Cerebellar cortex (tissue), 1 donor: ENCODE data around the gene LRBA.
"Not testable (repeated sequence)": the region's sequence is repeated elsewhere in the genome, so short reads cannot be mapped to it uniquely, and the experiment has no call there.

Source experiments
- DNase-seq: peaks from one replicate; pipeline ENCODE4 v3.0.0-alpha.2; 2015; ENCODE audit warnings: low spot score

The LRBA gene

GRCh38 chr4:150742930-150743329 lies 272.2 kb downstream of the LRBA start:
- DNase-seq = not testable (repeated sequence)

DNA sequence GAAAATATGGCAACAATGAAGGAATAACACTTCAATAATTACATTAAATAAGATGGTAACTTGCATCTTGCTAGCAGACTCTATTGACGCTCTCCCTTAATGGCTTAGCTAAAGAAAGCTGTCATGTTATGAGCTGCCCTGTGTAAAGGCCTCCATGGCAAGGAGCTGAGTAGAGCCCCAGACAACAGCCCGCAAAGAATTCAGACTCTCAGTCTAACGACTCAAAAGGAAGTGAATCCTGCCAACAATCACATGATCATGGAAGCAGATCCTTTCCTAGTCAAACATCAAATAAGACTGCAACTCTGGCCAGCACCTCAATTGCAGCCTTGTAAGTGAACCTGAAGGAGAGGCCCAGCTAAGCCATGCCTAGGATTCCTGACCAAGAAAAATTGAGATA lies 275.5 kb downstream of the LRBA start:
- DNase-seq = no peak

DNA sequence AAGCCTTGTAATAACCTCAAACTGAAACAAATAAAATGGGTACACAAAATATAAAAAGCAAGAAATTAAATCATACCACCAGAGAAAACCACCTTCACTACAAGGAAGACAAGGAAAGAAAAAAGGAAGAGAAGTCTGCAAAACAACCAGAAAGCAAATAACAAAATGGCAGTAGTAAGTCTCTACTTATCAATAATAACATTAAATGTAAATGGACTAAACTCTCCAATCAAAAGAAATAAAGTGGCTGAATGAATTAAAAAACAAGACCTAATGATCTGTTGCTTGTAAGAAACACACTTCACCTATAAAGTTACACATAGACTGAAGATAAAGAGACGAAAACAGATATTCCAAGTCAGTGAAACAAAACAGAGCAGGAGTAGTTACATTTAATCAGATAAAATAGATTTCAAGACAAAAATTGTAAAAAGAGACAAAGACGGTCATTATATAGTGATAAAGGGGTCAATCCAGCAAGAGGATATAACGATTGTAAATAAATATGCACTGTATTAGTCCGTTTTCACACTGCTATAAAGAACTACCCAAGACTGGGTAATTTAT lies 289.0 kb downstream of the LRBA start:
- DNase-seq = no peak

GRCh38 chr4:150723727-150724411 lies 291.2 kb downstream of the LRBA start:
- DNase-seq = no peak

DNA sequence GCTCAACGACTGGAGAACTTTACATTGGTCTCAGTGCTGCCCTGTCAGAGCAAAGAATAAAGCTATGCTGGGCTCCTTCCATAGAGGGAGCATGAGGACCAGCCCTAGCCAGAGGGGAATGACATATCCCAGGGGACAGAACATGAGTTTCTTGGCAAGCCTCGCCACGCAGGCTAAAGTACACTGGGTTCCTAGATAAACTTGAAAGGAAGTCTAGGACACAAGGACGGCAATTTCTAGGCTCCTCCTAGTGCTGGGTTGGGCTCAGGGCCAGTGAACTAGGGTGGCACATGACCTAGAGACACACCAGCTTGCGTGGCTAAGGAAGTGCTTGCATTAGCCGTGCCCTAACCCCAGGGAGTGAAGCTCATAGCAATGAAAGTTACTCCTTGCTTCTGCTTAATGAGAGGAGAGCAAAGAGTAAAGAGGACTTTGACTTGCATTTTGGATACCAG lies 292.1 kb downstream of the LRBA start:
- peak; percentile 13 for DNase-seq

DNA sequence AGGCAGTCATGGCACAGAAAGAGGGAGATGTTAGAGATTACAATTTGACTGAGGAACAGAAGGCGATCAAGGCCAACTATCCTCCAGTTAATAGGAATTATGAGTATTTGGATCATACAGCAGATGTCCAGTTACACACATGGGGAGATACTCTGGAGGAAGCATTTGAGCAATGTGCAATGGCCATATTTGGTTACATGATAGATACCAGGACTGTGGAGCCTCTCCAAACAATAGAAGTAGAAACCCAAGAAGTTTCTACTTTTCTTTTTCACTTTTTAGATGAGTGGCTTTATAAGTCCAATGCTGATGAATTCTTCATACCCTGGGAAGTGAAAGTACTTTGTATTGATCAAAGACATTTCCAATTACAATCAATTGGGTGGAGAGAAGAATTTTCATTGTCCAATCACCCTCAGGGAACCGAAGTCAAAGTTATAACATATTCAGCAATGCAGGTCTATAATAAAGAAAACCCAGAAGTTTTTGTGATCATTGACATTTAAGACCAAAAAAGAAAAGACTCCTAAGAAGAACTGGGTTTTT lies 294.0 kb downstream of the LRBA start:
- no peak for DNase-seq

- no peak for DNase-seq
Observed at GRCh38 chr4:150717952-150718351, 297.1 kb downstream of the LRBA start.

GRCh38 chr4:150714462-150715438 lies 300.3 kb downstream of the LRBA start:
- DNase-seq = no peak

GRCh38 chr4:150713251-150713650 lies 301.8 kb downstream of the LRBA start:
- DNase-seq = no peak

DNA sequence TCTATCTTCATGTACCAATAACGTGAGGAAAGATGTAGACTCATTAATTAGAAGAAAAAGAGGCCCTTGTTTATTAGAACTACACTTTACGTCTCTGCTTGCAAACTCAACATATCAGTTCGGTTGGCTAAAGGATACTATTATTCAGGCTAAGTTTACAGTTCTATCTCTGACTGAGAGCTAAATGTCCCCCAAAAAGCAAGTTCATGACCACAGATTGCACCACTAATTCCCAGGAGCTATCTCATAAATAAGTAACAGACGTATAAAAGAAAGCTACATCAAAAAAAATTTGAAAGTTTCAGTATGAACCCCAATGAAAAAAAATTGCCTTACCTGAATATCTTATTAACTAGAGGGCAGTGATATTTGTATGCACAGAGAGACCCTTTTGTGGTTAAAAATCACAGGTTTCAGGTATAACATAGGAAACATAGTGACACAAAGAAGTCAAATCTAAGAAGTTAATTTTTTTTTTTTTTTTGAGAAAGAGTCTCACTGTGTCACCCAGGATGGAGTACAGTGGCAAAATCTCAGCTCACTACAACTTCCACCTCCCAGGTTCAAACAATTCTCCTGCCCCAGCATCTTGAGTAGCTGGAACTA lies 304.2 kb downstream of the LRBA start:
- DNase-seq = no peak

DNA sequence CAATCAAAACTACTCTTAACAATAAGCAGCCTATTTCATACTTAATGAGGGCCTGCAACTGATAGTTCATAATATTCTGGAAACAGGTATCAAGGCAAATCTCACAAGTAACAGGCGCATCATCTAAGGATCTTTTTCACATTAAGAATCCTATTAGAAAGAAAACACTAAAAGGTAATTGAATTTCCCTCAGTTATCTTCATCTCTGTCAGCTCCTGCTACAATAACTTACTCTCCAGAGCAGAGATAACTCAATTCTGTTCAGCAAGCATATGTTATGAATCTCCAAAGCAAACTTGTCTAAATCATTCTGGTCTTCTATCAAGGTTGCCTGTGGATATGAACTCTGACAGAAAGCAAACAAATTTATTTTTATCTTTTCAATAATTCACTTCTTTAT lies 307.1 kb downstream of the LRBA start:
- no peak for DNase-seq

DNA sequence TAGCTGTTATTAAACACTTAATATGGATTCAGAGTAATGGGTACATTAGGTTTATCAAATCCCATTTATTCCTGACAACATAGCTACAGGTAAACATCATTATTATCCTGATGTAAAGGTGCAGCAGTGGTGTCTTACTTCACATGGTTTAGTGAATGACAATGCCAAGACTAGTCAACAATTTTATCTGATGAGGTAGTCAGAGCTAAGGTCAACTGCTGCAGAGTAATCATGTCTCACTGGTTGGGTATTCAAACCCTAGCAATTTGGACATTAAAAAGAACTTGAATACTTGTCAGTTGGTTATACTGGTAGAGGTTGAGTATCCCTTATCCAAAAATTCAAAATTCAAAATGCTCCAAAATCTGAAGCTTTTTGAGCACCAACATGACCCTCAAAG lies 315.5 kb downstream of the LRBA start:
- DNase-seq = no peak

DNA sequence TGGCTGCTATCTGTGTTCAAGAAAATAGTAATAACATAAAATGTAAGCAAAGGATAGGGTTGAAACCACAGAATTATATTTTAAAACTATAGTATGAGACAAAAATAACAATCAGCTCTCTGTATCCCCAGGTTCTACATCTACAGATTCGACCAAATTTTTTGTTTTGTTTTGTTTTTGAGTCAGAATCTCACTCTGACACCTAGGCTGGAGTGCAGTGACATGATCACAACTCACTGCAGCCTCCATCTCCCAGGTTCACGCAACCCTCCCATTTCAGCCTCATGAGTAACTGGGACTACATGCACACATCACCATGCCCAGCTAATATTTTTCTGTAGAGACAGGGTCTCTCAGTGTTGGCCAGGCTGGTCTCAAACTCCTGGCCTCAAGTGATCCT lies 319.9 kb downstream of the LRBA start:
- DNase-seq = no peak

DNA sequence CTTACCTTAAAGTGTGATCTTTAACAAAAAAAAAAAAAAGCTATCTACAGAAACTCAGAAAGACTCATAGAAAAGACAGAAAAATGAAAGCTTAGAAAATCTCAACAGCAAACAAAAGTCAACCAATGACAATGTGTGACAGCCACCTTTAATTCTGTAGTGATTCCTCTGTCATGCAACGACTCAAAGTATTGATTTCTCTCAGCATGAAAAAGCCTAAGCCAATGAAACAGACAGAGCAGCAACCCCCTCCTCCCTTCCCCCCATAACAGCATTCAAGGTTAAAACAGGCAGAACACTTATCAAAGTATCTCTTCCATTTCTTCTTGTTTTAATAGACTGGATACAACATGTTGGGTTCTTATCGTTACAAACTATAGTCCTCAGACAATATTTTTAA lies 320.6 kb downstream of the LRBA start:
- no peak for DNase-seq

DNA sequence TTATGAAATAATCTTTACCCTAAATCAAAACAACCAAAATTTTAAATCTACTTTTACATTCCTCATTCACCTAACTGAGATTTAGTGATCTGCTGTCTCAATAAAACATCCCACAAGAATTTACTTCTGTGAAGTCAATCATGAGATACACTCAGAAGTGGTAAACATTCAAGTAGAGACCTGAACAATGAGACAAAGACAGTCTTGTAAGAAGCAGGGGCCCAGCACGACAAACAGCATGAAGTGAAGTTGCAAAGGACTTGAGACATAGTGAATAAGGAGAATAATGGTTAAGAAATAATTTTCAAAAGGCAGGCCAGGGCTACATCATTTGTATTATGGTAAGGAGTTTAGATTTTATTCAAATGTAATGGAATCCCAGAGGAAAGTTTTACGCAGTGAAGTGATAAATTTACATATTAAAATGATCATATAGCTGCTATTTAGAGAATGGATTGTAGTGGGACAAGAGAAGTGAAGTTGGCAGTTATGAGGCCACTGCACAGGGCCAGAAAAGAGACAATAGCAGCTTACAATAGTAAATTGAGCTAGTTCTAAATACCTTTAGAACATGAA lies 331.2 kb downstream of the LRBA start:
- DNase-seq = no peak

GRCh38 chr4:150682126-150682525 lies 333.0 kb downstream of the LRBA start:
- no peak for DNase-seq

- no peak for DNase-seq
Observed at GRCh38 chr4:150681063-150681462, 334.0 kb downstream of the LRBA start.

- no peak for DNase-seq
Observed at GRCh38 chr4:150680651-150681050, 334.4 kb downstream of the LRBA start.

GRCh38 chr4:150679765-150680343 lies 335.2 kb downstream of the LRBA start:
- peak; percentile 18 for DNase-seq

- no peak for DNase-seq
Observed at GRCh38 chr4:150679018-150679764, 335.9 kb downstream of the LRBA start.

- no peak for DNase-seq
Observed at GRCh38 chr4:150673793-150674192, 341.3 kb downstream of the LRBA start.
